ENCODE measurements around the gene CKS1B.

DNA sequence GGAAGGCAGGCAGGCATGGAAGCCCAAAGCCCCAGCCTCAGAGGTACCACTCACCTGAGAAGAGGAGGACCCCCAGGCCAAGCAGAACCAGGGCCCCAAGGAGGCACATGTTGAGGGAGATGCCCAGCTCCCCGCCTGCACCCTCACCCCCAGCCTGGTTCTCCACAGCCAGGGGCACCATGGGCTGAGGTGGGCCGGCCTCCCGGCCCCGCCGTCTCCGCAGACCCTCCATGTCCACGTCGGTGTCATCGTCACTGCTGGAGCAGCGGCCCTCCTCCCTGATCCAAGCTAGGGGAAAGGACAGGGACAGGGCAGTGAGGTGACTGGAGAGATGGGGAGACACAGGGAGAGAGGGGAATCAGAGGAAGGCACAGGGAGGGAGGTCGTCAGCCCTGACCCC lies 26.4 kb upstream of the CKS1B start:
- TF ChIP-seq, protein P1, sequence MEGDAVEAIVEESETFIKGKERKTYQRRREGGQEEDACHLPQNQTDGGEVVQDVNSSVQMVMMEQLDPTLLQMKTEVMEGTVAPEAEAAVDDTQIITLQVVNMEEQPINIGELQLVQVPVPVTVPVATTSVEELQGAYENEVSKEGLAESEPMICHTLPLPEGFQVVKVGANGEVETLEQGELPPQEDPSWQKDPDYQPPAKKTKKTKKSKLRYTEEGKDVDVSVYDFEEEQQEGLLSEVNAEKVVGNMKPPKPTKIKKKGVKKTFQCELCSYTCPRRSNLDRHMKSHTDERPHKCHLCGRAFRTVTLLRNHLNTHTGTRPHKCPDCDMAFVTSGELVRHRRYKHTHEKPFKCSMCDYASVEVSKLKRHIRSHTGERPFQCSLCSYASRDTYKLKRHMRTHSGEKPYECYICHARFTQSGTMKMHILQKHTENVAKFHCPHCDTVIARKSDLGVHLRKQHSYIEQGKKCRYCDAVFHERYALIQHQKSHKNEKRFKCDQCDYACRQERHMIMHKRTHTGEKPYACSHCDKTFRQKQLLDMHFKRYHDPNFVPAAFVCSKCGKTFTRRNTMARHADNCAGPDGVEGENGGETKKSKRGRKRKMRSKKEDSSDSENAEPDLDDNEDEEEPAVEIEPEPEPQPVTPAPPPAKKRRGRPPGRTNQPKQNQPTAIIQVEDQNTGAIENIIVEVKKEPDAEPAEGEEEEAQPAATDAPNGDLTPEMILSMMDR (conservative IDR thresholded peaks at IDR 0.05 in 1 of 2, IDR thresholded peaks at IDR 0.05 in 1 of 2; ENCODE audit: extremely low read depth in 1 of 2, insufficient read depth in 1 of 2, low read depth in 1 of 2, low read length in 2 of 2) = no peak
- no peak for TF ChIP-seq EZH2 (IDR thresholded peaks at IDR 0.05; ENCODE audit: borderline replicate concordance, low read length)

All from mammary epithelial cell (primary cell).